Measurements from ENCODE around the gene IDH3B.
"Not testable (repeated sequence)": the region's sequence is repeated elsewhere in the genome, so short reads cannot be mapped to it uniquely, and the experiment has no call there.

Gene IDH3B

GRCh38 chr20:2694008-2694471, 30.0 kb upstream of the IDH3B start:
- DNase-seq: no peak

DNA sequence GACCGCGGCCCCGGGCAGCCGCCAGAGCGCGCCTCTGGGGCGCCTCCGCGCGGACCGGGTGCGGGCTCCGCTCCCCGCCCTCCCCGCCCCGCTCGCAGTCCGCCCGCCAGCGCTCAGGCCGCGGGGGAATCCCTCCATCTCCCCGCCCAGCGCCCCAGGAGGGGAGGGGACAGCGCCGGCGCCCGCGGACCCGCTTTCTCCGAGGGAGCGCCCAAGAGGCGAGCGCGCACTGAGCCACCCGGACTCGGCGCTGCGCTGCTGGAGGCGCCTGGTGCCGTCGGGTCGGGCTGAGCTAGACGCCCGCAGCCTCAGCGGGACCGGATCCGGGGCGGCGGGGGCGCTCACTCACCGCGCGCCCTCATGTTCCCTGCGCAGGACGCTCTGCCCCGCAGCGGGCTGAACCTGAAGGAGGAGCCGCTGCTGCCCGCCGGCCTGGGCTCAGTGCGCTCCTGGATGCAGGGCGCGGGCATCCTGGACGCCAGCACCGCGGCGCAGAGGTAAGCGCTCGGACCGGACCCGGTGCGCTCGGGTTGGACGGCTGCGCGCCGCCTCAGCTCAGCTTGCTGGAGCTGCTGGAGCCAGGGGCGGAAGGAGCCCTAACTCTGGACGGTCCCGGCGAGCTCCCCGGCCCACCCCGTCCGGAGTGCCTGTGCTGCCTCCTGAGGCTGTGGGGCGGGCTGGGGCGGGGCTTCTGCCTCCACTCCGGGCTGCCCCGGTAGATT, 29.4 kb upstream of the IDH3B start:
- DNase-seq: no peak

GRCh38 chr20:2692886-2693285, 28.9 kb upstream of the IDH3B start:
- DNase-seq: no peak

GRCh38 chr20:2692036-2692885, 28.2 kb upstream of the IDH3B start, which contains the start of gene EBF4:
EBF4 (plus strand) TSS chr20:2692780; CDS start chr20:2693646, 866 bp downstream.
- DNase-seq: no peak

GRCh38 chr20:2691663-2692035, 27.6 kb upstream of the IDH3B start:
- no peak for DNase-seq

DNA sequence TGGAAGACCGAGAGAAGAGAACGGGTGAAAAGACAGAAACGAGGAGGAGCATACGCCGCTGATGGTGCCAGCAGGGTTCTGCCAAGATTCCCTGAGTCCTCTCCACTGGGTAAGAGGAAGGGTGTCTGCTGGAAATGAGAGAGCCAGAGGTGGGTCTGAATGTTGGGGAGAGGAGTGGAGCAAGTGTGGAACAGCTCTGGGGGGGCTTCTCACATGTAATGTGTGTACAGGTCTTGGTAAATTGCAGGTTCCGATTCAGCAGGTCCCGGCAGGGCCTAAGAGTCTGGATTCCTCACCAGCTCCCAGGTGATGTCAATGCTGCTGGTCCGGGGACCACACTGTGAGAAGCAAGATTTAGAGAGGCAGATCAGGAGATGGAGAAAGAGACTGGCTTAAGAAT, 27.1 kb upstream of the IDH3B start:
- DNase-seq: no peak

DNA sequence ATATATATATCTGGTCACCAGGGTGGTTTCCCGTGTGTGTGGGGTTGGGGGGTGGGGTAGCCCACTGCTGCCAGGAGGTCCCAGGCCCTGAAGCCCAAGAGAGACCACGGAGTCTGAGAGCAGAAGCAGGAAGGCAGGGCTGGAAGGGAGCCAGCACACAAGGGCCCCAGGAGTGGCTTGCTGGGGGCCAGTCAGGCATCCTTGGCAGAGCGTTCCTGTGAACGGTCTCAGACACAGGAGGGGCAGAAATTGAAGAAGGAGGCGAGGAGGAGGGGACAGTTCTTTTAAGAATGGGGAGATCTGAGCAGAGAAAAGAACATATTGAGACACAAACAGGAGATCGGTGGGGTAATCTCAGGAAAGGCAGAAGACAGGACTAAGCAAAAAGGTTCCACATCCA, 26.7 kb upstream of the IDH3B start:
- no peak for DNase-seq

DNA sequence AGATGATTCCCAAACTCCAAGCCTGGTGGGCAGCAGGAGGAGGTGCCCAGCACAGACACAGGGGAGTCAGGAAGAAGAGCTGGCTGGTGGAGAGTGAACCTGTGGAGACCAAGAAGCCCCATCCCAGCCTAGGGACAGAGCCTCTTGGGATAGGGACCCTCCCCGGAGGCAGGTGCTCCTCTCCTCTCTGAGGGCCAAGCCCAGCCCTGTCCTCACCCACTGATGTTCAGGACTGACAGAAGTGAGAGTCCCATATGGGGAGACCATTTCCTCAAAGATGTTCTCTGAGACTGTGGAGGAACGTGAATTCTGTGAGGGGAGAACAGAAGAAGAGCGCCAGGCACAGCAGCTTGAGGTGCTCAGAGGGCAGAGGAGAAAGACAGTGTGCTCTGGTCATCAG, 26.2 kb upstream of the IDH3B start:
- no peak for DNase-seq

DNA sequence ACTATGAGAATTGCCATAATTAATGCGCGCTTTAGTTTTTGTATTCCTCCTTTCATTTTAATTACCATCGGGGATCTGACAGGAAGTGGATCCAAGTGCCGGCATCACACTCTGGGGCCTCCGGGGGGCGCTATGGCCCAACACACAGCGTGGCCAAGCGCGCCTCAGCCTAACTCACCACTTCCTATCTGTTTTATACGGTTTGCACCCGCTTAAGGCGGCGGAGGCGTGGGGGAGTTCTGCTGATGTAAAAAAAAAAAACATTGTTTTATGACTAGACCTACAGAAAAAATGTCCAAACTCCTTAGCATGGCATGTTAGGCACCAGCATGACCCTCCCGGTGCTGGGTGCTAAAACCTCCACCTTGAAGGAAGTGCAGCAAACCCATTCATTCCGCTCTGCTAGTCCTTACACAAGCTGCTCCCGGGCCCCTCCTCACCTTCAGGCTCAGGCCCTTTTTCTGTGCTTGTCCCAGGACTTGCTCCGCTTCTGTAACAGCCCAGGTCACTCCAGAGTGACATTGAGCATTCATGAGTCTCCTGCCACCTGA, 24.1 kb upstream of the IDH3B start:
- peak; percentile 67 for DNase-seq

GRCh38 chr20:2687514-2687913, 23.5 kb upstream of the IDH3B start:
- DNase-seq: no peak

DNA sequence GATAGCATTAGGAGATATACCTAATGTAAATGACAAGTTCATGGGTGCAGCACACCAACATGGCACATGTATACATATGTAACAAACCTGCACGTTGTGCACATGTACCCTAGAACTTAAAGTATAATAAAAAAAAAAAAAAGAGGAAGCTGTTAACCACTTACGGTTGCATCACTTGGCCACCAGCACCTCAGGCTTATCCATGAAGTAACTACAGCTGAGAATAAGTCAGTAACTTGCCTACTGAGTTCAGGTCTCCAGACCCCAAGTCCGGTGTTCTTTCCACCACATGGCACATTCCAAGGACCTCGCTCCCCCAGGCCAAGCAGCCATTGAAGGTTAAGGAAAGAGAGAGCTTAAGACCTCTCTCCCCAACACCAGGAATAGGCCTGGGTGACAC, 20.8 kb upstream of the IDH3B start:
- DNase-seq: peak; percentile 91

DNA sequence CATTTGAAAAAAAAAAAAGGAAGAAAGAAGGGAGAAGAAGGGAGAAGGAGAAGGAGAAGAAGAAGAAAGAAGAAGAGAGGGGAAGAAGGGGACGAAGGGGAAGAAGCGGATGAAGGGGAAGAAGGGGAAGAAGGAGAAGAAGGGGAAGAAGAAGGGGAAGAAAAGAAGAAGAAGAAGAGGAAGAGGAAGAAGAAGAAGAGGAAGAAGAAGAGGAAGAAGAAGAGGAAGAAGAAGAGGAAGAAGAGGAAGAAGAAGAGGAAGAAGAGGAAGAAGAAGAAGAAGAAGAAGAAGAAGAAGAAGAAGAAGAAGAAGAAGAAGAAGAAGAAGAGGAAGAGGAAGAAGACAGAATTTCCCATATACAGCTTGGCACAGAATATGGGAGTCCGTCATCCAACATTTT, 18.0 kb upstream of the IDH3B start:
- DNase-seq: not testable (repeated sequence)

- DNase-seq: peak; percentile 50
Measured at GRCh38 chr20:2680046-2680445, 16.0 kb upstream of the IDH3B start.

- no peak for DNase-seq
Measured at GRCh38 chr20:2673453-2673852, 9.4 kb upstream of the IDH3B start.

DNA sequence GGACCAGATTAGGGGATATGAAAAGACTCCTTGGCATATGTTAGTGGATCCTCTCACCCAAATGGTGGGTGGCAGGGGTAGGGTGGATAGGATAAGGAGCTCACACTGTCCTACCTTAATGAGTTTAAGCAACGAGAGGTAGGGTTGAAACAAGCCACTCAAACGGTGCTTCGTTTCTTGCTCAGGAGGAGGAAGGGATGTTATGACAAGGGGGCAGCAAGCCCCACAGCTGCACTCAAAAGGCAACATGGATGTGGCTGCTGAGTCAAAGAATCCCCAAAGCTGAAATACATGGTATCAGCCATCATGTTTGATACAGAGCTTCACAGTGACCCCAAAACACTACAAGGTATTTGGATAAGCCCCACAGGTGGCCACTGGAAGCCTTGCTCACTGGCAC, 8.4 kb upstream of the IDH3B start:
- DNase-seq: no peak

DNA sequence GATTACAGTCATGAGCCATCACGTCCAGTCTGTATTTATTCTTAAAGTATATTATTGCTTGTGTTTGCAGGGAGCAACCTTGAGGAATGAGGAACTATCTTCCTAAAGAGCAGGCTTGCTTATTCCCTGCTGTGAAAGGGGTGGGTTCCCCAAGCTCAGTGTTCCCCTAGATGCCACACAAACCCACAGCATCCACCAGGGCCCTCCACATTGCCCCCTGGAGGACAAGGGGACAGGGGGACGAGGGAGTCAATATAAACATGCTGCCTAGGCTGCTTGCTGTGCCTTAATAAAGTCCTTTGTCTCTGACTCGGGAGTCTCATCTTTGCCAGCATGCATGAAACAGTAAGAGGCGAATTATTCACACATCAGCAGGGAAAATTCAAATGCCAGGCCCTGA, 8.0 kb upstream of the IDH3B start:
- no peak for DNase-seq

DNA sequence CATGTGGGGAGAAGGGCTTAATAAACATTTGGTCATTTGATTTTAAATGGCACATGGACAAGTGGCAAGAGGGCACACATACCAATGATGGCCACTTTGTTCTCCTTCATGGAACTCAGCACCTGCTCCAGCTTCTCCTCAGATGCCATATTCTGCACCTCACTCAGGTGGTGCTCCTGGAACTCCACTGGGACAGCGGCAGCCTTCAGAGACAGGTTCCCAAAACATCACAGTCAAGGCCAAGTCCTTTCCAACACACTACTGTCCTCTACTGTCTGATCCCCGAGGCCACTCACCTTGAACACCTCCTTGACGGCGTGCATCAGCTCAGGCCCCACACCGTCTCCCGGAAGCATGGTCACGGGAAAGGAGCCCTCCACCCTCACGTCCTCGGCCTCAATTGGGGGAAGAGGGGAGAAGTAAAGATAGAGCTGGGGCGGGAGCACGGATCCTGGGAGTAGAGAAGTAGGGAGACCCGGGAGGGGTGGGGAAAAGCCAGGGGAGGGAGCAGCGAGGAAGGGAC, 591 bp downstream of the IDH3B start:
- no peak for DNase-seq

DNA sequence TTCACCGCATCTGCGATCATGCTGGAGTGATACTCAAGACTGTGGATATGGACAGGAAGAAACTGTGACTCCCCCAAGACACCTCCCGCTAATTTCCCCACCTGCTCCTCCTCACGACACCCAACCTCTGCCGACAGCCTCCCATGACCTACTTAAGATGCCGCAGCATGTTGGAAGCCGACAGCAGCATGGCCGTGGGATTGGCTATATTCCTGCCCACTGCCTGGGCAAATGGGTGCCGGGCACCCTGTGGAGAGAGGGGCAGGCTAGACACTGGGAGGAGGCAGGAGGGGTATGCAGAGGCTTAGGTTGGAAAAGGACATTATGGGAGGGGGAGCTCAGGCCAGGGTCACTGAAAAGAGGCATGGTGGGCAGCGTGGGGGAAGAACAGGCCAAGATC, 4.5 kb downstream of the IDH3B start:
- DNase-seq: no peak

DNA sequence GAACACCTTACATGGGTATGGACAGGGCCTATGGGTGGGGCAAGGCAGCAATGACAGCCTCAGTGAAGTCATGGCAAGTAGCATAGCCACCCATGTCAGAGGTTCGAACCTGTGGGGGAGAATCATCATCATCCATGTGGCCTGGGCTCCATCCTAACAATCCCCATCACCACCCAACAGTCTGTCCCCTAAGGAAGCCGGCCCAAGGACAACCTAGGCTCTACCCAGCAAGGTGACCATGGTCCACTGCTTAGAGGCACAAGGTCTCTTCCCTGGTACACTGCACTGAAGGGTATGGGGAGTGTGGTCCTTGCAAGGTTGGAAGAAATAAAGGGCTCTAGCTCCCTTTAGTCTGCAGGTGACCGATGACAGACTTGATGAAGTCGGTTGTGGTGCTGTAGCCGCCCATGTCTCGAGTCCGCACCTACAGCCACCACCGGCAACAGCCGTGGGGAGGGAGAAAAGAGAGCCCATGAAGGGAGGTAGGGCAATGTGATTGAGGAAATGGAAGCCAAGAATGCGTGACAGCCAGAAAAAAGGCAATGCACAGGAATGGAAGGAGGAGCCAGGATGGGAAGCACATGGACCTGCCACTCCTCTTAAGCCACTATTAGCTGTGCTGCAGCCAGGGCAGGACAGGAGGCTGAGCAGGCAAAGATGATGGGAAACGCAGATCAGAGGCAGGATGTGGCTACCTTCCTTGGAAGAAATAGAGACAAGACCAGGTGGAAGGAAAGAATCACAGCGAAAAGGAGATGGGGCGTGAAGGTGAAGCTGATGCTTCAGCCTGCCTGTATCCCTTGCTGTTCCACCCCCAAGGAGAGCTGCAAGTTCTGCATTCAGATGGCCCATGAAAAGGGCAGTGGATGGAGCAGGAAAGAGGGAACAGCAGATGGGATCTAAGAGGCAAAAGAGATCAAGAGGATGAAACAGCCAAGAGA, 5.3 kb downstream of the IDH3B start:
- no peak for DNase-seq

DNA sequence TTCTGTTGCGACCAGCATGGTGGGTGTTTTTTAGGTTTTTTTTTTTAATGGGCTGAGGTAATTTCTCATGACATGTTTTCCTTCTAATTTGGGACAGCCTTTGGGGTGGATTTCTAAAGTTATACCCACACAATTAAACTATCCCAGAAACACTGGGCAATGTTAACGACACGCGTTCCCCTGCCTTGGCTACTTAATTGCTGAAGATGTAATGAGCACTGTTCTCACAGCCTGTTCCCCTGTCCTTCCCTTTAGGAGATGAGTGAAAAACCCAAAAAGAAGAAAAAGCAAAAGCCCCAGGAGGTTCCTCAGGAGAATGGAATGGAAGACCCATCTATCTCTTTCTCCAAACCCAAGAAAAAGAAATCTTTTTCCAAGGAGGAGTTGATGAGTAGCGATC, 6.3 kb downstream of the IDH3B start:
- no peak for DNase-seq

GRCh38 chr20:2657241-2657640, 6.8 kb downstream of the IDH3B start:
- no peak for DNase-seq

DNA sequence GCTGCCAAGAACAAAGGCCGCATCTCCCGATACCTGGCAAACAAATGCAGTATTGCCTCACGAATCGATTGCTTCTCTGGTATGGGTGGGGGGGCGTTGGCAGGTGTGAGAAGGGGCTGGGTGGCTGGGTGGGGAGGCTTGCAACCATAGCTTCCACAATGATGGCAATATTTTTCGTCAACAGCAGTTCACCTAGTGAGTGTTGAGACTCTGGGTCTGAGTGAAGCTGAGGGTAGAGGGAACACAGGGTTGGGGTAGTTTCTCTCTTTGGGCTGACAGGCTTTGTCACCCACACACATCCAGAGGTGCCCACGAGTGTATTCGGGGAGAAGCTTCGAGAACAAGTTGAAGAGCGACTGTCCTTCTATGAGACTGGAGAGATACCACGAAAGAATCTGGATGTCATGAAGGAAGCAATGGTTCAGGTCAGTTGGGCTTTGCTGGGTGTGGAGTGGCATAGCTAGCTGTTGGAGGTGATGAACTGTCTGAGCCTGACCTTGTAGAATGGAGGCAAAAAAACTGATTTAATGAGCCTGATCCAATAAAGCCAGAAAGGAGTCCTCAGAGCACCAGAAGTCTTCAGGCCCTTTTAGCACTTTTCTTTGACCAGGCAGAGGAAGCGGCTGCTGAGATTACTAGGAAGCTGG, 7.4 kb downstream of the IDH3B start:
- DNase-seq: no peak
